GM19372 (cell line): Measurements from ENCODE around the gene CHRNA7.

ENCODE experiments used
- ATAC-seq: cut with Tn5 transposase; IDR thresholded peaks from one replicate; pipeline ENCODE4 v1.9.1; 2021; ENCODE audit warnings: mild to moderate bottlenecking, low read depth, moderate library complexity; ENCODE audit not compliant: unreplicated experiment

The CHRNA7 gene

GRCh38 chr15:32029862-32030781 is at the start of gene CHRNA7:
Gene CHRNA7, plus strand, starts transcription at chr15:32030515. Its CDS starts 80 bp downstream, at chr15:32030595.
- no peak for ATAC-seq

- no peak for ATAC-seq
Measured at GRCh38 chr15:31985607-31986006, 44.7 kb upstream of the CHRNA7 start.

GRCh38 chr15:31993062-31993461 is 37.3 kb upstream of the CHRNA7 start:
- no peak for ATAC-seq

- ATAC-seq, result no peak
Measured at GRCh38 chr15:31997711-31998110, 32.6 kb upstream of the CHRNA7 start.

GRCh38 chr15:32003558-32003957 is 26.8 kb upstream of the CHRNA7 start:
- ATAC-seq, result no peak

GRCh38 chr15:32004249-32004648 is 26.1 kb upstream of the CHRNA7 start:
- no peak for ATAC-seq

- ATAC-seq, result no peak
Measured at GRCh38 chr15:32007355-32007960, 22.9 kb upstream of the CHRNA7 start.

GRCh38 chr15:32014953-32015352 is 15.4 kb upstream of the CHRNA7 start:
- no peak for ATAC-seq

GRCh38 chr15:32020156-32020555 is 10.2 kb upstream of the CHRNA7 start:
- ATAC-seq, result no peak

GRCh38 chr15:32028921-32029320 is 1.4 kb upstream of the CHRNA7 start:
- no peak for ATAC-seq

- no peak for ATAC-seq
Measured at GRCh38 chr15:32029409-32029861, 880 bp upstream of the CHRNA7 start.

- ATAC-seq, result no peak
Measured at GRCh38 chr15:32030795-32031194, 480 bp downstream of the CHRNA7 start.

GRCh38 chr15:32033186-32033890 is 3.0 kb downstream of the CHRNA7 start:
- ATAC-seq, result no peak

GRCh38 chr15:32034106-32034505 is 3.8 kb downstream of the CHRNA7 start:
- no peak for ATAC-seq

GRCh38 chr15:32035285-32035684 is 5.0 kb downstream of the CHRNA7 start:
- ATAC-seq, result no peak

- ATAC-seq, result no peak
Measured at GRCh38 chr15:32036971-32037370, 6.7 kb downstream of the CHRNA7 start.

GRCh38 chr15:32041294-32041693 is 11.0 kb downstream of the CHRNA7 start:
- no peak for ATAC-seq

GRCh38 chr15:32042269-32042972 is 12.1 kb downstream of the CHRNA7 start:
- ATAC-seq, result no peak

- ATAC-seq, result no peak
Measured at GRCh38 chr15:32053719-32054118, 23.4 kb downstream of the CHRNA7 start.

- ATAC-seq, result no peak
Measured at GRCh38 chr15:32057876-32058425, 27.6 kb downstream of the CHRNA7 start.
